Measurements from ENCODE around the gene RNASE2. TPM values are rescaled to one million over a fixed set of nuclear protein-coding genes. Genes with fewer than 3 reads are reported as not detected.

RNASE2 gene
- total RNA-seq, 1 donor, result not detected

Small RNA genes within 50 kb of the gene (small RNA-seq; reads per million reads assigned to genes)
- gene RN7SL189P, result not detected

Other genes with a start within 250 kb of the RNASE2 start
- gene EDDM3A, start 209.6 kb upstream of the RNASE2 start, total RNA-seq, result not detected in 2 replicates
- not detected in 2 replicates for gene EDDM3B, start 187.1 kb upstream of the RNASE2 start, total RNA-seq
- gene RNASE6, start 174.2 kb upstream of the RNASE2 start, total RNA-seq, result not detected in 2 replicates
- 1.1 TPM in 1 of 2 replicates, not detected in the other for gene RNASE1, start 152.6 kb upstream of the RNASE2 start, total RNA-seq
- not detected in 2 replicates for gene RNASE3, start 64.1 kb upstream of the RNASE2 start, total RNA-seq
- gene METTL17, start 34.5 kb downstream of the RNASE2 start, total RNA-seq, result 43.3 and 50.3 TPM in 2 replicates
- 0.72 TPM in 1 of 2 replicates, not detected in the other for gene SLC39A2, start 43.8 kb downstream of the RNASE2 start, total RNA-seq
- gene NDRG2, start 69.6 kb downstream of the RNASE2 start, total RNA-seq, result under 0.01 TPM in 1 of 2 replicates, not detected in the other
- not detected in 2 replicates for gene TPPP2, start 74.7 kb downstream of the RNASE2 start, total RNA-seq
- not detected in 2 replicates for gene RNASE13, start 79.3 kb downstream of the RNASE2 start, total RNA-seq
- gene RNASE7, start 86.9 kb downstream of the RNASE2 start, total RNA-seq, result not detected in 2 replicates
- not detected in 2 replicates for gene RNASE8, start 102.3 kb downstream of the RNASE2 start, total RNA-seq
- gene ARHGEF40, start 114.8 kb downstream of the RNASE2 start, total RNA-seq, result 33.3 and 35.4 TPM in 2 replicates
- 8.3 and 9.4 TPM in 2 replicates for gene ZNF219, start 143.2 kb downstream of the RNASE2 start, total RNA-seq
- gene TMEM253, start 145.6 kb downstream of the RNASE2 start, total RNA-seq, result not detected in 2 replicates
- not detected in 2 replicates for gene OR5AU1, start 200.6 kb downstream of the RNASE2 start, total RNA-seq